MG63 (cell line): ENCODE data around the gene U2AF2. TPM values are rescaled to one million over a fixed set of nuclear protein-coding genes. Genes with fewer than 3 reads are reported as not detected.
"Not testable (repeated sequence)": the region's sequence is repeated elsewhere in the genome, so short reads cannot be mapped to it uniquely, and the experiment has no call there.

Experiments used
- DNase-seq: peaks from one replicate; pipeline ENCODE4 v3.0.0-alpha.2; 2020
- H3K27me3 ChIP-seq: fragments of 250-450 bp; sonication (Bioruptor Pico); 2 replicates; pipeline ENCODE4 v1.5.1; 2020; ENCODE audit warnings: mild to moderate bottlenecking, moderate library complexity
- H3K36me3 ChIP-seq: fragments of 250-450 bp; sonication (Bioruptor Pico); 2 replicates; pipeline ENCODE4 v1.5.1; 2020; ENCODE audit warnings: mild to moderate bottlenecking, moderate library complexity
- H3K4me3 ChIP-seq: fragments of 250-450 bp; sonication (Bioruptor Pico); 2 replicates; pipeline ENCODE4 v1.5.1; 2020; ENCODE audit warnings: mild to moderate bottlenecking, moderate library complexity
- H3K9me3 ChIP-seq: fragments of 250-450 bp; sonication (Bioruptor Pico); 2 replicates; pipeline ENCODE4 v1.5.1; 2020; ENCODE audit warnings: mild to moderate bottlenecking, moderate library complexity
- total RNA-seq: library from RNA; depleted of rRNA; stranded (reverse); fragments of >200 nt; shearing (Covaris generic); gene quantifications from 2 replicates; pipeline ENCODE4 v1.2.3, GENCODE V29; 2014; ENCODE audit warnings: low replicate concordance

U2AF2 gene
- total RNA-seq, 1 experiment from 2014 or later = 226 TPM

- H3K9me3 ChIP-seq = no peaks in the 10 kb centered on the region
- no peaks in the 10 kb centered on the region for H3K27me3 ChIP-seq
- H3K4me3 ChIP-seq = no peak overlapping the region
- DNase-seq = no peak
- H3K36me3 ChIP-seq = peaks cover 36% of the 10 kb centered on the region
These were observed 42.2 kb downstream of the U2AF2 start for GRCh38 chr19:55697069-55697440.

GRCh38 chr19:55697698-55698097 lies 42.9 kb downstream of the U2AF2 start:
- no peak for DNase-seq
- Histone ChIP-seq H3K4me3 (no peak overlapping the region), H3K9me3 (no peaks in the 10 kb centered on the region), H3K27me3 (no peaks in the 10 kb centered on the region), H3K36me3 (peaks cover 34% of the 10 kb centered on the region)

- Histone ChIP-seq H3K27me3 (no peaks in the 10 kb centered on the region), H3K36me3 (peaks cover 32% of the 10 kb centered on the region), H3K9me3 (no peaks in the 10 kb centered on the region), H3K4me3 (no peak overlapping the region)
- DNase-seq = no peak
These were observed 43.4 kb downstream of the U2AF2 start for GRCh38 chr19:55698256-55698655.

DNA sequence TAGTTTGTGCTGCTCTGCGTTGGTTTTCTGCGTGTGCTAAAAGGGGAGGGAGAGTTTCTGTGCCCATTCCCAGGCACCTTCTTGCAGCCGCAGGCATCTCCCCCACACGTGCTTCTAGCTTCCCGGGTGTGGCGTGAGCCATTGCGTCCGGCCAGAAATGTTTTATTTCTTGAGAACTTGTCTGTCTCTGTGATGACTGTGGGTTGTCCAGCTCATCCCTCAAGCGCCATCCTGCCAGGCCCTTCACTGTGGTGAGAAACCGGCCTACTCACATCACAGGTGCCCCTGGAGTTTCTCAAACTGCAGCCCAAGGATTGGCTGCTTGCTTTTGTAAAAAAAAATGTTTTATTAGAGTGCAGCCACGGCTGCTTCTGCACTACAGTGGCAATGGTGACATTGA lies 44.4 kb downstream of the U2AF2 start:
- H3K36me3 ChIP-seq = peaks cover 37% of the 10 kb centered on the region
- no peaks in the 10 kb centered on the region for H3K27me3 ChIP-seq
- DNase-seq = no peak
- H3K9me3 ChIP-seq = no peaks in the 10 kb centered on the region
- H3K4me3 ChIP-seq = no peak overlapping the region

GRCh38 chr19:55700813-55701212 lies 46.0 kb downstream of the U2AF2 start:
- Histone ChIP-seq H3K27me3 (no peaks in the 10 kb centered on the region), H3K9me3 (no peaks in the 10 kb centered on the region), H3K36me3 (peaks cover 35% of the 10 kb centered on the region), H3K4me3 (no peak overlapping the region)
- DNase-seq = no peak

DNA sequence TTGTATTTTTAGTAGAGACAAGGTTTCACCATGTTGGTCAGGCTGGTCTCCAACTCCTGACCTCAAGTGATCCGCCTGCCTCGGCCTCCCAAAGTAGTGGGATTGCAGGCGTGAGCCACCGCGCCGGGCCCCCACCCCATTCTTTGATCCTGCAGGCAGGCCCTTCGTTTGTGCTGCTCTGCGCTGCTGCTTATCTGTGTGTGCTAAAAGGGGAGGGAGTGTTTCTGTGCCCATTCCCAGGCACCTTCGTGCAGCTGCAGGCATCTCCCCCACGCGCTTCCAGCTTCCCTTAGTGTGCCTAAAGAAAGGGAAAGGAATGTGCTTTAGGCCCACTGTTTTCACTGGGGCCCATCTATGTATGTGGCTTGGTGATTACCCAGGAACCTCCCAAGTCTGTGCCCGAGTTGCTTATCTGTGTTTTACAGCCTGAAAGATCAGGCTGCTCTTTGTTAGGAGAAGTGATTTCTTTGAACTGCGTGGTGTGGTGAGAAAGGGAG lies 47.3 kb downstream of the U2AF2 start:
- H3K27me3 ChIP-seq = no peaks in the 10 kb centered on the region
- H3K4me3 ChIP-seq = no peak overlapping the region
- H3K9me3 ChIP-seq = no peaks in the 10 kb centered on the region
- H3K36me3 ChIP-seq = peaks cover 28% of the 10 kb centered on the region
- DNase-seq = no peak

GRCh38 chr19:55703790-55704215 lies 49.0 kb downstream of the U2AF2 start:
- no peak for DNase-seq
- no peaks in the 10 kb centered on the region for H3K9me3 ChIP-seq
- H3K4me3 ChIP-seq = no peak overlapping the region

DNA sequence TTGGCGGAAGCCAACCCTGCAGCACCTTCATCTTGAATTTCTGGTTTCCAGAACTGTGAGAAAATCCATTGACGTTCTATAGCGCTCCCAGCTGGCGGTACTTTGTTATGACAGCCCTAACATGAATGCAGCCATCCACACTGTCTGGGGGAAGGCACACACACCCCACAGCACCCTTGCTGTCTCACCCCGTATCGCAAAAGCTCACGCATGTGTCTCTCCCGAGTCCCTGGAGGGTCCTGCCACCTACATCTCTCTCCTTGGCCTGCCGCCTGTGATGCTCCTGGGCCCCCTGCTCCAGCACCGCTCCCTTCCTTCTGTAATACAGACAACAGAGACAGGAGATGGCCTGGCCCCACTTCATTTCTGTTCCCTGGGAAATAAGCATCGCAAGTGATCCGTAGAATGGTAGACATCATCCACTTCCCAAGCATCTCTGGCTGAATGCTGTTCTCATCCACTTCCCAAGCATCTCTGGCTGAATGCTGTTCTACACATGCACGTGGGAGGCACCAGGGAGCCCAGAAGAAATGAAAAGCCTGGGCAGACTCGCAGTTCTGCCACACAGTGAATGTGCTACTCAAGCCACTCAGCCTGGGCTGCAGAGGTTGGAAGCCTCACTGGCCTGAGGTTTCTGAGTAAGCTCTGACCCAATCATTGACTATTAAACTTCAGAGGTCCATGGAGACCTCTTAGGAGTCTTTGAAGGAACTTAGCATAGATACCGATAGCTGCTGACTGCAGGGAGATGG lies 49.8 kb downstream of the U2AF2 start:
- no peak for DNase-seq
- Histone ChIP-seq H3K27me3 (peaks cover 7% of the 10 kb centered on the region), H3K36me3 (peaks cover 24% of the 10 kb centered on the region), H3K9me3 (no peaks in the 10 kb centered on the region), H3K4me3 (no peak overlapping the region)

More at GRCh38 chr19:55703790-55704215, 49.0 kb downstream of the U2AF2 start:
- Histone ChIP-seq H3K27me3 (peaks cover 7% of the 10 kb centered on the region), H3K36me3 (peaks cover 24% of the 10 kb centered on the region)

- DNase-seq = no peak
- Histone ChIP-seq H3K4me3 (no peak overlapping the region), H3K27me3 (peaks cover 7% of the 10 kb centered on the region), H3K36me3 (peaks cover 18% of the 10 kb centered on the region), H3K9me3 (no peaks in the 10 kb centered on the region)
These were observed 51.1 kb downstream of the U2AF2 start for GRCh38 chr19:55705972-55706371.

- Histone ChIP-seq H3K9me3 (no peaks in the 10 kb centered on the region), H3K36me3 (no peaks in the 10 kb centered on the region), H3K4me3 (no peak overlapping the region), H3K27me3 (peaks cover 26% of the 10 kb centered on the region)
- DNase-seq = no peak
These were observed 56.9 kb downstream of the U2AF2 start for GRCh38 chr19:55711719-55712118.

DNA sequence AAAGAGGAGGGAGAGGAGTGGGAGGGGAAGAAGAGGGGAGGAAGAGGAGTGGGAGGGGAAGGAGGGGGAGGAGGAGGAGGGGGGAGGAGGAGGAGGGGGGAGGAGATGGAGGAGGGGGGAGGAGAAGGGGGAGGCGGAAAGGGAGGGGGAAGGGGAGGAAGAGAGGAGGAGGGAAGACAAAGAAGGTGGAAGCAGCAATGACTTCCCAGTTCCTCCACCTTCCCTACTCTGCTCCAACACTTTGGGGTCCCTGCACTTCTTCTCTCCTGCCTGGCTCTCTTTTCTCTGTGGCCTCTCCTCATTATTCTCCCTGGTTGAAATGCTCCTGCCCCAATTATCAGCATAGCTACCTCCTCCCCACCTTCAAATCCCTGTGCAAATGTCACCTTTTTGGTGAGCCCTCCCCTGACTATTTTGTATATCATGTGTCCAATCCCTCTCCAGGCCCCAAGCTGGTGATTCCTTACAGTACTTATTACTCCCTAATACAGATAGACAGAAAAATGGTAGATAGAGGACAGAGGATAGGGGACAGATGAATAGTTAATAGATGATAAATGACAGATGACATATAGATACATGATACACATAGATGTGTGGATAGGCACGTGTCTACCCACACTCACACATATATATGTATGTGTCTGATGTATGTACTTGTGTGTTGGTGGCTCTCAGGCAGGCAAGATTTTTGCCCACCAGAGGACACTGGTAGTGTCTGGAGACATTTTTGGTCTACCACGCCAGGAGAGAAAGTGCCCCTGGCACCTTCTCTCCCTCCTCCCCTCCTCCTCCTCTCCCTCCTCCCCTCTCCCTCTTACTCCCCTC lies 58.2 kb downstream of the U2AF2 start:
- DNase-seq = no peak
- H3K9me3 ChIP-seq = no peaks in the 10 kb centered on the region

DNA sequence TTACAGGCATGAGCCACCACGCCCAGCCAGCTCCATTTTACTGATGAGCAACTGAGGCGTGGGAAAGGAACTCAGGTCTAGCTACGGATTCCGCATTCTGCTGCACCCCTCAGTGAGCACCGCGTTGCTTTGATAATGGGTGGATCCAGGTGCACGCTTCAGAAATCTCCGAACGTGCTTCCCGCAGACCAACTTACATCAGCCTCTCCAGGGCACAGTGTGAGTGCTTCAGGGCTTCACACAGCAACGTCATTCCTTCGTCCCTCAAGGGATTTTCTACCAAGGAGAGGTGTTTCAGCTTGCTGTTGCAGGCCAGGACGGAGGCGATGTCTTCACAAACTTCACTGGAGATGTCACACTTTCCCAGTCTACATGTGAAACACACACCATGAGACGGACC lies 61.7 kb downstream of the U2AF2 start:
- no peak for DNase-seq

More for the DNA sequence above, 58.2 kb downstream of the U2AF2 start:
- Histone ChIP-seq H3K36me3 (no peaks in the 10 kb centered on the region), H3K27me3 (peaks cover 38% of the 10 kb centered on the region), H3K4me3 (no peak overlapping the region)

GRCh38 chr19:55717251-55717650 lies 62.4 kb downstream of the U2AF2 start:
- Histone ChIP-seq H3K36me3 (no peaks in the 10 kb centered on the region), H3K9me3 (peaks cover 11% of the 10 kb centered on the region), H3K4me3 (no peak overlapping the region), H3K27me3 (peaks cover 54% of the 10 kb centered on the region)
- DNase-seq = no peak

More for the DNA sequence above, 61.7 kb downstream of the U2AF2 start:
- Histone ChIP-seq H3K4me3 (no peak overlapping the region), H3K27me3 (peaks cover 54% of the 10 kb centered on the region), H3K9me3 (peaks cover 11% of the 10 kb centered on the region), H3K36me3 (no peaks in the 10 kb centered on the region)

DNA sequence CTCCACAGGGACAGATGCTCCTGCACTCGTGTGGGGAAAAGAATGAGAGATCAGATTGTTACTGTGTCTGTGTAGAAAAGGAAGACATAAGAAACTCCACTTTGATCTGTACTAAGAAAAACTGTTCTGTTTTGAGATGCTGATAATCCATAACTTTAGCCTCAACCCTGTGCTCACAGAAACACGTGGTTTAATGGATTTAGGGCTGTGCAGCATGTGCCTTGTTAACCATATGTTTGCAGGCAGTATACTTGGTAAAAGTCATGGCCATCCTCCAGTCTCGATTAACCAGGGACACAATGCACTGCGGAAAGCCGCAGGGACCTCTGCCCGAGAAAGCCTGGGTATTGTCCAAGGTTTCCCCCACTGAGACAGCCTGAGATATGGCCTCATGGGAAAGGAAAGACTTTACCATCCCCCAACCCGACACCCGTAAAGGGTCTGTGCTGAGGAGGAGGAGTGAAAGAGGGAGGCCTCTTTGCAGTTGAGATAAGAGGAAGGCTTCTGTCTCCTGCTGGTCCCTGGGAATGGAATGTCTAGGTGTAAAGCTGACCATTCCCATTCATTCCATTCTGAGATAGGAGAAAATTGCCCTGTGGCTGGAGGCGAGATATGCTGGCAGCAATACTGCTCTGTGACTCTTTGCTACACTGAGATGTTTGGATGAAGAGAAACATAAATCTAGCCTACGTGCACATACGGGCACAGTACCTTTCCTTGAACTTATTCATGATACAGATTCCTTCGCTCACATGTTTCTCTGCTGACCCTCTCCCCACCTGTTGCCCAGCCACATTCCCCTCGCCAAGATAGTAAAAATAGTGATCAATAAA lies 63.3 kb downstream of the U2AF2 start:
- not testable (repeated sequence) for H3K36me3 ChIP-seq, DNase-seq, H3K4me3 ChIP-seq
- peaks cover 11% of the 10 kb centered on the region for H3K9me3 ChIP-seq
- H3K27me3 ChIP-seq = peaks cover 54% of the 10 kb centered on the region

GRCh38 chr19:55720214-55720746 lies 65.4 kb downstream of the U2AF2 start:
- no peak for DNase-seq
- Histone ChIP-seq H3K36me3 (no peaks in the 10 kb centered on the region), H3K27me3 (peaks cover 46% of the 10 kb centered on the region), H3K4me3 (no peak overlapping the region), H3K9me3 (peaks cover 11% of the 10 kb centered on the region)

GRCh38 chr19:55720801-55721200 lies 66.0 kb downstream of the U2AF2 start:
- Histone ChIP-seq H3K27me3 (peaks cover 42% of the 10 kb centered on the region), H3K4me3 (no peak overlapping the region), H3K36me3 (no peaks in the 10 kb centered on the region), H3K9me3 (peaks cover 11% of the 10 kb centered on the region)
- no peak for DNase-seq
